ENCODE results near the gene B3GNT3. TPM values are rescaled to one million over a fixed set of nuclear protein-coding genes. Genes with fewer than 3 reads are reported as not detected.

The B3GNT3 gene
- total and polyA plus RNA-seq, 2 of the 13 experiments (the other 11 are each of a cell fraction or from before 2014, with no cell fraction given) = 0.86 to 4.0 TPM

DNA sequence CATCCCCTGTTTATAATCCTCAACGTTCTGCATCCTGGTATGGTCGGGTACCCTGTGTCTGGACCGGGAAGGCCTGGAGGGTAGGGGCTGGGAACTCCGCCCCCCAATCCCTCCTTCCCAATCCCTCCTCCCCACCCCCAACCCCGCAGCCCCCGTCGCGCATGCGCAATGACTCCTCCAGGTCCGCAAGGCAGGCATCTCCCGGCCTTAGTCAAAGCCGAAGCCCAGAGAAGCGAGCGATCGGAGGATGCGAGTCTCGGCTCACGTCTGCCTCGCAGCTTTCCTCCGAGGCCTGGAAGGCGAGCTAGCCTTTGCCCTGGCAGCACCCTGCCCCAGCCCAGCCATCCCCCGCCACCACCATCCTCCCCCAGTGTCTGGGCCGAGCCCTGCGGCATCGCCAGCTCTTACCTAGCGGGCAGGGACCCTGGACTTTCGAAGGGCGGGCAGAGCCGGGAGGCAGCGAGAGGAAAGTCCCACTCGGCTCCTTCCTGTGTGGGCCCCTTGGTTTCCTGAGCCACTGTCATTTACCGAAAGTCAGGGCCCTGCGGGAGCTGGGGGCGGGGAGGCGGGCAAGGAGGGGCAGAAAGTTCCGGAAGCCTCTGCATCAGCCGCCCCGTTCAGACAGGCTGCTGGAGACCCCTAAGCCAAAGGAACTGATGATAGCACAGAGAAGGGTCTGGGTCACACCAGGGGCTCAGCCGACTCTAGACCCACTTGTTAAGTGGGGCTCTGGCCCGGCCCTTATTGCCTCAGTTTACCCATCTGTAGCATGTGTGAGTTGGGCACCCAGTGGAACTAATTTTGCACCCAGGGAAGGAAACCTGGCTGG lies 52.8 kb downstream of the B3GNT3 start, which contains the start of gene JAK3 (continued):
- TF ChIP-seq, protein P1, sequence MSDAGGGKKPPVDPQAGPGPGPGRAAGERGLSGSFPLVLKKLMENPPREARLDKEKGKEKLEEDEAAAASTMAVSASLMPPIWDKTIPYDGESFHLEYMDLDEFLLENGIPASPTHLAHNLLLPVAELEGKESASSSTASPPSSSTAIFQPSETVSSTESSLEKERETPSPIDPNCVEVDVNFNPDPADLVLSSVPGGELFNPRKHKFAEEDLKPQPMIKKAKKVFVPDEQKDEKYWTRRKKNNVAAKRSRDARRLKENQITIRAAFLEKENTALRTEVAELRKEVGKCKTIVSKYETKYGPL (CRISPR knock-in tag; IDR thresholded peaks at IDR 0.05) = no peak
- no peak for TF ChIP-seq EED (CRISPR knock-in tag; IDR thresholded peaks at IDR 0.05)
- TF ChIP-seq ZNF816 (CRISPR knock-in tag; IDR thresholded peaks at IDR 0.05; ENCODE audit: borderline replicate concordance) = no peak
- peak; percentile 45 for TF ChIP-seq HNRNPLL (IDR thresholded peaks at IDR 0.05; ENCODE audit: low read depth, low read length, poor library complexity, severe bottlenecking)
- no peak for TF ChIP-seq SMARCE1 (IDR thresholded peaks at IDR 0.05; ENCODE audit: borderline replicate concordance)
- TF ChIP-seq NFIB (CRISPR knock-in tag; IDR thresholded peaks at IDR 0.05; ENCODE audit: borderline replicate concordance) = no peak
- TF ChIP-seq, protein P2, sequence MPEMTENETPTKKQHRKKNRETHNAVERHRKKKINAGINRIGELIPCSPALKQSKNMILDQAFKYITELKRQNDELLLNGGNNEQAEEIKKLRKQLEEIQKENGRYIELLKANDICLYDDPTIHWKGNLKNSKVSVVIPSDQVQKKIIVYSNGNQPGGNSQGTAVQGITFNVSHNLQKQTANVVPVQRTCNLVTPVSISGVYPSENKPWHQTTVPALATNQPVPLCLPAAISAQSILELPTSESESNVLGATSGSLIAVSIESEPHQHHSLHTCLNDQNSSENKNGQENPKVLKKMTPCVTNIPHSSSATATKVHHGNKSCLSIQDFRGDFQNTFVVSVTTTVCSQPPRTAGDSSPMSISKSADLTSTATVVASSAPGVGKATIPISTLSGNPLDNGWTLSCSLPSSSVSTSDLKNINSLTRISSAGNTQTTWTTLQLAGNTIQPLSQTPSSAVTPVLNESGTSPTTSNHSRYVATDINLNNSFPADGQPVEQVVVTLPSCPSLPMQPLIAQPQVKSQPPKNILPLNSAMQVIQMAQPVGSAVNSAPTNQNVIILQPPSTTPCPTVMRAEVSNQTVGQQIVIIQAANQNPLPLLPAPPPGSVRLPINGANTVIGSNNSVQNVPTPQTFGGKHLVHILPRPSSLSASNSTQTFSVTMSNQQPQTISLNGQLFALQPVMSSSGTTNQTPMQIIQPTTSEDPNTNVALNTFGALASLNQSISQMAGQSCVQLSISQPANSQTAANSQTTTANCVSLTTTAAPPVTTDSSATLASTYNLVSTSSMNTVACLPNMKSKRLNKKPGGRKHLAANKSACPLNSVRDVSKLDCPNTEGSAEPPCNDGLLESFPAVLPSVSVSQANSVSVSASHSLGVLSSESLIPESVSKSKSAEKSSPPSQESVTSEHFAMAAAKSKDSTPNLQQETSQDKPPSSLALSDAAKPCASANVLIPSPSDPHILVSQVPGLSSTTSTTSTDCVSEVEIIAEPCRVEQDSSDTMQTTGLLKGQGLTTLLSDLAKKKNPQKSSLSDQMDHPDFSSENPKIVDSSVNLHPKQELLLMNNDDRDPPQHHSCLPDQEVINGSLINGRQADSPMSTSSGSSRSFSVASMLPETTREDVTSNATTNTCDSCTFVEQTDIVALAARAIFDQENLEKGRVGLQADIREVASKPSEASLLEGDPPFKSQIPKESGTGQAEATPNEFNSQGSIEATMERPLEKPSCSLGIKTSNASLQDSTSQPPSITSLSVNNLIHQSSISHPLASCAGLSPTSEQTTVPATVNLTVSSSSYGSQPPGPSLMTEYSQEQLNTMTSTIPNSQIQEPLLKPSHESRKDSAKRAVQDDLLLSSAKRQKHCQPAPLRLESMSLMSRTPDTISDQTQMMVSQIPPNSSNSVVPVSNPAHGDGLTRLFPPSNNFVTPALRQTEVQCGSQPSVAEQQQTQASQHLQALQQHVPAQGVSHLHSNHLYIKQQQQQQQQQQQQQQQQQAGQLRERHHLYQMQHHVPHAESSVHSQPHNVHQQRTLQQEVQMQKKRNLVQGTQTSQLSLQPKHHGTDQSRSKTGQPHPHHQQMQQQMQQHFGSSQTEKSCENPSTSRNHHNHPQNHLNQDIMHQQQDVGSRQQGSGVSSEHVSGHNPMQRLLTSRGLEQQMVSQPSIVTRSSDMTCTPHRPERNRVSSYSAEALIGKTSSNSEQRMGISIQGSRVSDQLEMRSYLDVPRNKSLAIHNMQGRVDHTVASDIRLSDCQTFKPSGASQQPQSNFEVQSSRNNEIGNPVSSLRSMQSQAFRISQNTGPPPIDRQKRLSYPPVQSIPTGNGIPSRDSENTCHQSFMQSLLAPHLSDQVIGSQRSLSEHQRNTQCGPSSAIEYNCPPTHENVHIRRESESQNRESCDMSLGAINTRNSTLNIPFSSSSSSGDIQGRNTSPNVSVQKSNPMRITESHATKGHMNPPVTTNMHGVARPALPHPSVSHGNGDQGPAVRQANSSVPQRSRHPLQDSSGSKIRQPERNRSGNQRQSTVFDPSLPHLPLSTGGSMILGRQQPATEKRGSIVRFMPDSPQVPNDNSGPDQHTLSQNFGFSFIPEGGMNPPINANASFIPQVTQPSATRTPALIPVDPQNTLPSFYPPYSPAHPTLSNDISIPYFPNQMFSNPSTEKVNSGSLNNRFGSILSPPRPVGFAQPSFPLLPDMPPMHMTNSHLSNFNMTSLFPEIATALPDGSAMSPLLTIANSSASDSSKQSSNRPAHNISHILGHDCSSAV (CRISPR knock-in tag; IDR thresholded peaks at IDR 0.05; ENCODE audit: borderline replicate concordance) = no peak
- TF ChIP-seq POLR2AphosphoS2 (IDR thresholded peaks at IDR 0.05; ENCODE audit: low read depth, low read length) = no peak
- TF ChIP-seq ZNF615 (CRISPR knock-in tag; IDR thresholded peaks at IDR 0.05; ENCODE audit: borderline replicate concordance) = no peak
- TF ChIP-seq ZNF713 (CRISPR knock-in tag; IDR thresholded peaks at IDR 0.05) = no peak
- TF ChIP-seq MED8 (CRISPR knock-in tag; IDR thresholded peaks at IDR 0.05; ENCODE audit: insufficient replicate concordance) = no peak
- TF ChIP-seq ARHGAP35 (CRISPR knock-in tag; IDR thresholded peaks at IDR 0.05; ENCODE audit: borderline replicate concordance) = no peak
- no peak for TF ChIP-seq KLF16 (CRISPR knock-in tag; IDR thresholded peaks at IDR 0.05)
- no peak for TF ChIP-seq PRPF4 (IDR thresholded peaks at IDR 0.05; ENCODE audit: low read depth, low read length, poor library complexity, severe bottlenecking)
- TF ChIP-seq ZMYM3 (CRISPR knock-in tag; IDR thresholded peaks at IDR 0.05) = 0 out of 2 replicates have a peak, but pooled peaks have one; percentile 24
- no peak for TF ChIP-seq ZMYM2 (CRISPR knock-in tag; IDR thresholded peaks at IDR 0.05)
- no peak for TF ChIP-seq AGO2 (optimal IDR thresholded peaks at IDR 0.05; ENCODE audit: low read depth, low read length)
- no peak for TF ChIP-seq ZNF850 (CRISPR knock-in tag; conservative IDR thresholded peaks at IDR 0.05)
- no peak for TF ChIP-seq SSRP1 (CRISPR knock-in tag; IDR thresholded peaks at IDR 0.05)
- TF ChIP-seq ZFP1 (CRISPR knock-in tag; IDR thresholded peaks at IDR 0.05) = no peak
- TF ChIP-seq ZNF564 (CRISPR knock-in tag; IDR thresholded peaks at IDR 0.05) = no peak
- 0 out of 2 replicates have a peak, but pooled peaks have one; percentile 28 for TF ChIP-seq ZNF777 (CRISPR knock-in tag; IDR thresholded peaks at IDR 0.05)

All from HepG2 (cell line).